CD14-positive monocyte (primary cell): ENCODE results near the gene SUCLG2. TPM values are rescaled to one million over a fixed set of nuclear protein-coding genes. Genes with fewer than 3 reads are reported as not detected.

Experiments
- DNase-seq, 3 donors: peaks; one replicate each; pipeline ENCODE4 v3.0.0-alpha.2; 2011 to 2022
- H2AFZ ChIP-seq: 2 replicates; pipeline ENCODE4 v1.6.0; 2012; ENCODE audit warnings: mild to moderate bottlenecking, low read depth, low read length, inconsistent platforms; ENCODE audit not compliant: insufficient read depth, poor library complexity, severe bottlenecking
- H3K27ac ChIP-seq, 2 donors: 1 replicate in 1 of 2; 2 replicates in 1 of 2; pipeline ENCODE4 v1.5.1; 2012 to 2013; ENCODE audit warnings: low read length in 2 of 2, control low read depth in 1 of 2, inconsistent platforms in 1 of 2, low read depth in 1 of 2, mild to moderate bottlenecking in 1 of 2
- H3K27me3 ChIP-seq, 2 donors: one replicate each; pipeline versions ENCODE4 v1.6.0 to v1.6.1; 2011 to 2013; ENCODE audit warnings: low read length in 2 of 2; ENCODE audit not compliant: control insufficient read depth in 2 of 2, insufficient read depth in 2 of 2
- H3K36me3 ChIP-seq, 2 donors: replicated peaks in 1 of 2; 1 replicate in 1 of 2; 2 replicates in 1 of 2; pipeline versions ENCODE4 v1.5.1 to v1.6.1; 2012 to 2013; ENCODE audit warnings: low read length in 2 of 2, control low read depth in 1 of 2, inconsistent platforms in 1 of 2, mild to moderate bottlenecking in 1 of 2; ENCODE audit not compliant: insufficient read depth in 2 of 2, control insufficient read depth in 1 of 2
- H3K4me1 ChIP-seq, 2 donors: 1 replicate in 1 of 2; 2 replicates in 1 of 2; pipeline versions ENCODE4 v1.5.1 to v1.6.1; 2012 to 2013; ENCODE audit warnings: low read length in 2 of 2, control low read depth in 1 of 2, inconsistent platforms in 1 of 2, mild to moderate bottlenecking in 1 of 2, moderate library complexity in 1 of 2; ENCODE audit not compliant: insufficient read depth in 2 of 2, control insufficient read depth in 1 of 2
- H3K4me2 ChIP-seq: replicated peaks from 2 replicates; pipeline ENCODE3; 2012; ENCODE audit warnings: low read length, moderate library complexity, mild to moderate bottlenecking; ENCODE audit not compliant: poor library complexity, severe bottlenecking; ENCODE audit errors: extremely low read depth
- H3K4me3 ChIP-seq, 3 experiments: fragments of 200-600 bp in 1 of 3; sonication (generic) in 1 of 3; replicated peaks in 1 of 3; 1 replicate in 2 of 3; 2 replicates in 1 of 3; pipeline ENCODE4 v1.5.1; 2011 to 2013; ENCODE audit warnings: low read length in 3 of 3, mild to moderate bottlenecking in 3 of 3, control low read depth in 2 of 3, low read depth in 2 of 3, inconsistent platforms in 1 of 3, moderate library complexity in 1 of 3
- H3K79me2 ChIP-seq: 2 replicates; pipeline ENCODE4 v1.6.0; 2012; ENCODE audit warnings: mild to moderate bottlenecking, control low read depth, inconsistent platforms, low read length, moderate library complexity; ENCODE audit not compliant: insufficient read depth
- H3K9ac ChIP-seq: 2 replicates; pipeline ENCODE4 v1.6.0; 2017; ENCODE audit warnings: low read length, mild to moderate bottlenecking; ENCODE audit not compliant: insufficient read depth, poor library complexity, severe bottlenecking
- H3K9me3 ChIP-seq, 2 donors: replicated peaks in 1 of 2; 1 replicate in 1 of 2; 2 replicates in 1 of 2; pipeline versions ENCODE4 v1.5.1 to v1.6.1; 2012 to 2013; ENCODE audit warnings: low read length in 2 of 2, control low read depth in 1 of 2; ENCODE audit not compliant: control insufficient read depth in 1 of 2, insufficient read depth in 1 of 2
- H4K20me1 ChIP-seq: 2 replicates; pipeline ENCODE4 v1.6.0; 2012; ENCODE audit warnings: mild to moderate bottlenecking, low read length, control low read depth, moderate library complexity; ENCODE audit not compliant: insufficient read depth
- H3K27ac Mint-ChIP-seq, 7 donors: one replicate each; pipeline ENCODE4 v1.8.0; 2020; ENCODE audit warnings: mild to moderate bottlenecking in 7 of 7, mixed read lengths in 7 of 7, moderate library complexity in 6 of 7, inconsistent platforms in 2 of 7
- H3K27me3 Mint-ChIP-seq, 3 donors: one replicate each; pipeline ENCODE4 v1.8.0; 2021 to 2022; ENCODE audit warnings: low read depth in 3 of 3, mild to moderate bottlenecking in 3 of 3, mixed read lengths in 3 of 3, moderate library complexity in 3 of 3, inconsistent platforms in 1 of 3
- H3K36me3 Mint-ChIP-seq, 2 donors: one replicate each; pipeline ENCODE4 v1.8.0; 2020; ENCODE audit warnings: mixed read lengths in 2 of 2, inconsistent platforms in 1 of 2, mild to moderate bottlenecking in 1 of 2
- H3K4me1 Mint-ChIP-seq: one replicate; pipeline ENCODE4 v1.8.0; 2020; ENCODE audit warnings: mild to moderate bottlenecking, mixed read lengths
- H3K4me3 Mint-ChIP-seq, 2 donors: one replicate each; pipeline ENCODE4 v1.8.0; 2020; ENCODE audit warnings: mild to moderate bottlenecking in 2 of 2, mixed read lengths in 2 of 2, moderate library complexity in 1 of 2
- H3K9me3 Mint-ChIP-seq, 7 donors: one replicate each; pipeline ENCODE4 v1.8.0; 2020 to 2022; ENCODE audit warnings: mixed read lengths in 7 of 7, mild to moderate bottlenecking in 6 of 7, moderate library complexity in 6 of 7, inconsistent platforms in 2 of 7
- CTCF ChIP-seq: fragments of 200-600 bp; IDR thresholded peaks from one replicate; pipeline ENCODE4 v1.8.0; 2022; ENCODE audit warnings: antibody characterized with exemption, mild to moderate bottlenecking
- WGBS: methylation state at CpG from one replicate; pipeline ENCODE4 v1.1.5; 2013; ENCODE audit warnings: missing lambda C conversion rate; ENCODE audit not compliant: insufficient coverage; 5-methylcytosine and 5-hydroxymethylcytosine counted together
- intact Hi-C, 2 donors: fragments of 100-400 bp; cut with micrococcal nuclease; formaldehyde crosslinking; loops; one replicate each; pipeline versions ENCODE4 v1.15.0 to v1.15.1; 2023
- polyA plus RNA-seq, 3 donors: library from polyadenylated mRNA; depleted of rRNA in 1 of 3; unstranded in 2 of 3; stranded (reverse) in 1 of 3; fragments of 300-500 nt in 2 of 3; fragments of >200 nt in 1 of 3; fragmentation: Illumina TruSeq in 2 of 3; gene quantifications; 1 replicate in 2 of 3; 2 replicates in 1 of 3; pipeline ENCODE4 v1.2.3, GENCODE V29; 2012 to 2021

The SUCLG2 gene
- polyA plus RNA-seq, 3 donors = 10.8 to 37.5 (median 32.9) TPM

GRCh38 chr3:67470207-67470606 is 184.2 kb downstream of the SUCLG2 start:
- Mint-ChIP-seq H3K27me3 (peaks cover 0 to 1% (median 0%) of the 10 kb centered on the region in 3 donors), H3K4me1 (no peaks in the 10 kb centered on the region), H3K4me3 (no peak overlapping the region), H3K36me3 (peaks cover 11 to 29% of the 10 kb centered on the region in 2 donors), H3K9me3 (peaks cover 0 to 8% (median 2%) of the 10 kb centered on the region in 7 donors), H3K27ac (peak overlapping the region in 1 of 7 donors; percentile 14)
- Histone ChIP-seq H3K27ac (no peak overlapping the region), H3K36me3 (peaks cover 0 to 5% of the 10 kb centered on the region in 2 donors), H3K79me2 (no peaks in the 10 kb centered on the region), H3K9ac (no peak overlapping the region), H3K4me1 (no peaks in the 10 kb centered on the region), H3K4me3 (no peak overlapping the region), H3K27me3 (no peaks in the 10 kb centered on the region), H2AFZ (no peak overlapping the region), H3K4me2 (no peak overlapping the region), H4K20me1 (no peaks in the 10 kb centered on the region), H3K9me3 (no peaks in the 10 kb centered on the region)
- intact Hi-C loops = no loop called here
- no peak for DNase-seq
- no peak for TF ChIP-seq CTCF
- WGBS = no CpG with 5 or more reads among the region's 1 CpG

- no peaks in the 10 kb centered on the region for H3K27me3 ChIP-seq
- no peak for DNase-seq
- no peak overlapping the region for H3K9ac ChIP-seq
- peaks cover 0 to 3% (median 0%) of the 10 kb centered on the region in 3 donors for H3K27me3 Mint-ChIP-seq
- intact Hi-C loops = no loop called here
- H3K36me3 Mint-ChIP-seq = peaks cover 3 to 22% of the 10 kb centered on the region in 2 donors
- no peak for TF ChIP-seq CTCF
- 95% methylated on average over 2 of the region's 4 CpGs for WGBS
- no peak overlapping the region for H3K27ac ChIP-seq
- no peak overlapping the region for H3K4me2 ChIP-seq
- H3K9me3 Mint-ChIP-seq = peaks cover 0 to 10% (median 0%) of the 10 kb centered on the region in 7 donors
- H3K4me3 Mint-ChIP-seq = no peak overlapping the region
- H3K79me2 ChIP-seq = no peaks in the 10 kb centered on the region
- no peaks in the 10 kb centered on the region for H3K4me1 Mint-ChIP-seq
- peaks cover 0 to under 1% of the 10 kb centered on the region in 2 donors for H3K36me3 ChIP-seq
- no peaks in the 10 kb centered on the region for H4K20me1 ChIP-seq
- no peaks in the 10 kb centered on the region for H3K9me3 ChIP-seq
- H3K4me1 ChIP-seq = no peaks in the 10 kb centered on the region
- H3K4me3 ChIP-seq = no peak overlapping the region
- no peak overlapping the region for H2AFZ ChIP-seq
- H3K27ac Mint-ChIP-seq = no peak overlapping the region
Observed at GRCh38 chr3:67468511-67468910, 185.9 kb downstream of the SUCLG2 start.
